ENCODE data around the gene FOXO3.

Gene FOXO3

GRCh38 chr6:108715832-108716231 lies 155.1 kb downstream of the FOXO3 start:
- DNase-seq (ENCODE audit: low spot score): no peak

DNA sequence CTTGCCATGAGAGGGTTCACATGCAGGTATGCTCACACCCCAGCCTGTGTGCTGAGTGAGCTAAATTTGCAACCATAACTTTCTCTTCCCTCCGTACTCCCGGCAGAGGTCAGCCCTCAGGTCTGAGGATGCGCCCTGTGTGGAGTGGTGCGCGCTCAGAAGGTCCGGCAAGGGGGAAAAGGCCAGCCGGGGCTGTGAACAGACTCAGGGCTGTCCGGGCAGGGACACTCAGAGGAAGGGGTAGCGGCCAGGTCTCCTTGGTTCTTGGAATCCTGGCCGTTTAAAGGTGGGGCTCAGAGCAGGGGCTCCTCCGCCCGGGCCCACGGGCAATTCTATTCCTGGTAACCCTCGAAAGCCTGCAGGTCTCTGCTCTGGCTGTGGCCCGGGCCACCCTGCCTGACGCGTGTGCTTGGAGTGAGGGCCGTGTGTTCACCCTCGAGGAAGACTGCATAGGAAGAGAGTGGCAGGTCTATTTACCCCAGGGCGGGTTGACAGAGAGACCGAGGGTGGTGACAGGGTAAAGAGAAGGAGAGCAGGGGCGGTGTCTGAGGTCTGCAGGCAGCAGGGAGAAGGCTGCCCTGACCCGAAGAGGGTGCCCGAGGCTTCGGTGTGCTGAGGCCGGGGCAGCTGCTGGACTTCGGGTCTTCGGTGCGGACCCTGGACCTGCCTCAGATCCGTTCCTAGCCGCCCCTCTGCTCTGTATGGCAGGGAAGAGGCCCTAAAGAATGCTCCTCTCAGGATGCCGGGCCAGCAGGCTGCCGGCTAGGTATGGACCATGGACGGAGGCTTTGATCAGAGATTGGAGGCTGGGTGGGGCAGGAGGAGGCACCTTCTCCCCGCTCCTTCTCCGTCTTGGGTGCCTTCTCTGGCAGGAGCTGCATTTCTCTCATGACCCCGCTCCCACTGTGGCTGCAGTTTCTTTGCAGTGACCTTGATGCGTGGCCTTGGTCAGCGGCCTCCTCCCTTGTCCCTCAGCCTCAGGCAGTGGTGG lies 156.4 kb downstream of the FOXO3 start:
- no peak for DNase-seq (ENCODE audit: low spot score)

GRCh38 chr6:108719477-108719876 lies 158.8 kb downstream of the FOXO3 start:
- DNase-seq (ENCODE audit: low spot score): no peak

- no peak for DNase-seq (ENCODE audit: low spot score)
Measured at GRCh38 chr6:108720827-108721226, 160.1 kb downstream of the FOXO3 start.

DNA sequence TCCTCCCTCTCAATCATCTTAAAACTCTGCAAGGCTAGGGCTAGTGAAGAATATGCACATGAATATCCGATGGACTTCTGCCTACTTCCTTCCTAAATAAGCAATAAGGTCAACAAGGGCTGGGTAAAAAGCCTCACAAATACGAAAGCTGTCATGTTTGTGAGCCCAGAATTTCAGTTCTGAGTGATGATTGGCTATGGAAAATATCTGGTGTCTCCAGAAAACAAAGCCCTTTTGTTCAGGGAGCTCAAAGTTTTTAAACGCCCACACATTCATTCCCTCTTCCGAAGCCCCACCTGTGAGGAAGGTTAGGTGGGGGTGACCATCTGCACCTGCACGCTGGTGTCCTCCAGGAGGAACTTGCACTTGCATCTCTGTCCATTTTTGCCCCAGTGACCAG lies 160.6 kb downstream of the FOXO3 start:
- DNase-seq (ENCODE audit: low spot score): no peak

DNA sequence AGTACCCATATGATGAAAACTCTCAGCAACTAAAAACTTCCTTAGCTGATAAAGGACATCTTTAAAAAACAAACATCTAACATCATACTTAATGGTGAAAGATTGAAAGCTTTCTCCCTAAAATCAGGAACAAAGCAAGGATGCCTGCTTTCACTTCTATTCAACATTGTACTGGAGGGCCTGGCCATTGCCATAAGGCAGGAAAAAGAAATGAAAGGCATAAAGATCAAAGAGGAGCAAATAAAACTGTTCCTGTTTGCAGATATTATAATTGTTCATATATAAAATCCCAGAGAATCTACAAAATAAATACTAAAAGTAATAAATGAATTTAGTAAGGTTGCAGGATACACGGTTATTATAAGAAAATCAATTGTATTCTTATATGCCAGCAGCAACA lies 162.9 kb downstream of the FOXO3 start:
- no peak for DNase-seq (ENCODE audit: low spot score)

DNA sequence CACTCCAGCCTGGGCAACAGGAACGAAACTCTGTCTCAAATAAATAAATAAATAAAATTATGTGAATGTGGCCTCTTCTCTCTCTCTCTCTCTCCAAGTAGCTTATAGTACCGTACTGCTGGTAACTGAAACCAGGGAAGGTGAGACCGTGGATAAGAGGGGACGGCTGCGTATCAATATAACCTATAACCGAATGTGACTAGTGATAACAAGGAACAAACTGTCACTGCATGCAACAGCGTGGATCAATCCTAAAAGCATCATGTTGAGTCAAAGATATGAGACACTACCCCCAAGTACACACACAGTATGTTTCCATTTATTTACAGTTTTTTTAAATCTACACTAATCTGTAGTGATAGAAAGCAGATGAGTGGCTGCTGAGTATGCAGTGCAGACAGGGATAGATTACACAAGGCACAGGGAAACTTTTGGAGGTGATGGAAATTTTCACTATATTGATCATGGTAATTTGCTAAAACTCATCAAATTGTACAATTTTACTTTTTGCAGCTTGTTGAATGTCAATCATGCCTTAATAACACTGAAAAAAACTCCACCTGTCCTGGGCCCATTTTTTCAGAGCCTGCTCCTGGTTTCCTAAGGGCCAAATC lies 166.1 kb downstream of the FOXO3 start:
- DNase-seq (ENCODE audit: low spot score): no peak

DNA sequence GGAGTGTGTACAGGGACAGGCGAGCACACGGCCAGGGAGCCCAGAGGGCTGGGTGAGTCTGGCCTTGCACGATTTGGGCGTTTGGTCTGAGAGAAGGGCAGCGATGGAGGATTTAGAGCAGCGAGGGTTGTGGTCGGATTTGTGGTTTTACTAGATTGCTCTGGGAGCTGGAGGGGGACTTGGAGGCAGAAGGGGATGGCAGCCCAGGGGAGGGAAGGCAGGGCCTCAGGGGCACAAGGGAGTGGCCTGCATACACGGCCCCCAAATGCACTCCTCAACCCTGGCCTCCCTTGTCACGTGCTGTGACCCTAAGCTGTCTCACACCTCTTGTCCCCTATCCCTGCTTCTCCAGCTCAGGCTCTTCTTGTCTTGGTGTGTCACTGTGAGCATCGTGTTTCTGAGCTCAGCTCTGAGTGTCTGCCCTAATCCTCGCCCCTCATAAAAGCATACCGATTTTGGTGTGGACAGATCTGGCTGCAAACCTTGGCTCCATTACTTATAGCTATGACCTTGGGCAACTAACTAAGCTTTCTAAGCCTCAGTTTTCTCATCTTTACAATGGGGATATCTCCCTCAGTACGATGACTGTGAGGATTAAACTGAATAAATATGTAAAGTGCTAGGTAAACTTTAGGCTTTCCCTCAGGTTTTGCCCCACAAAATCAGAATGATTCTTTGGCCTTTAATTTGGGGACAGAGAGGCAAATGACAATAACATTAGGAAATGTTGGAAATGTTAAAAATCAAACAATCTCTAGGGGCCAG lies 167.4 kb downstream of the FOXO3 start:
- DNase-seq (ENCODE audit: low spot score): no peak

DNA sequence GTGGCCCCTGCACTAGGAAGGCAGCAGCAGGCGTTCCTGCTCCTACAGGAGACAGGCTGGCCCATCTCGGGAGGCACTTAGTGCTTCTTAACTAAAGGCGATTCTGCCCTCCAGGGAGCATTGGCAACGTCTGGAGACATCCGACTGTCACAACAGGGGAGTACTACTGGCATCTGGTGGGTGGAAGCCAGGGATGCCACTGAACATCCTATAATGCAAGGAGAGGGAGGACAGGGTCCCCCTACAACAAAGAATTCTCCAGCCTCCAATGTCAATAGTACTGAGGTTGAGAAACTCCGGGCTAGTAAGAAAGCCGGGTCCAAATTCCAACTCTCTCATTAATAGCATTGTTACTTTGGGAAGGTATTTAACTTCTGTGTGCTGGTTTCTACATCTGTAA lies 168.1 kb downstream of the FOXO3 start:
- no peak for DNase-seq (ENCODE audit: low spot score)

DNA sequence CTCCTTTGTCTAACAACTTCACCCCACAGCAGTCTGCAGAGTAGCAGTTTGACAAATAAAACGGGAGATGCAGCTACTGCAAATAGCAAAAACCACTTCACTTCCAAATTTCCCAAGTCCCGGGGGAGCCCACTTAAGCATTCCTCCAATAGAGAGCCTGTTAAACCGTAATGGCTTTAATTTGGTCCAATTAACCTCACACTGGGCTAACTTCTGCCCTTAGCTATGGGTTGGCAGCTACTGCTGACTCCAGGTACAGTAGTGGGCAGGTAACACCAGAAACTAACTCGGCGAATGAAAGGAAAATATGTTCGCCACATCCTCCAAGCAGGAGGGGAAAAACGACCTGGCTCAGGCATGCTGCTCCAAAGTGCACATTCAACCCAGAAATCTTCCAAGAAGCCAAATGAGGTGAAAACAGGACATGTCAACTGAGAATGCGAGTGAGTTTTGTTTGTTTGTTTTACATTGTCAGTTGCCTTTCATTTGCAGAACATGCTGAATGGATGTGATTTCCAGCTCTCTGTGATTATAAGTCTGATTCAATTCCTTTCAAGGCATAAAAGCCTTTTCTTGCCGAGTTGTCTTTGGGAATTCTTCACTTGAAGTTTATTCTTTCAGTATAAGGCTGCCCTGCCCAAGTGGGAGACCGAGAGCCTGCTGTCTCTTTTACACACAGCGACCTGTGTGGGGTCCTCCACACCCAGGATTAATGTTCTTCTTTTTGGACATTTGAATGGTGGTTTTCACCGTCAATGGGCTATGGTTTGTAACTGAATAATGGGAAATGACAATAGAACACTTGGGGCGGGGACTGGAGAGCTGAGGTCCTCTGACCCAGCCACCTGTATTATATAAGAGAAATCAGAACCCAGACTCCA lies 170.2 kb downstream of the FOXO3 start:
- no peak for DNase-seq (ENCODE audit: low spot score)

GRCh38 chr6:108732091-108732870 lies 171.6 kb downstream of the FOXO3 start:
- DNase-seq (ENCODE audit: low spot score): no peak

- DNase-seq (ENCODE audit: low spot score): no peak
Measured at GRCh38 chr6:108733051-108733450, 172.3 kb downstream of the FOXO3 start.

- no peak for DNase-seq (ENCODE audit: low spot score)
Measured at GRCh38 chr6:108733706-108734265, 173.1 kb downstream of the FOXO3 start.
